DOHH2 (cell line): ENCODE data around the gene MYL5.
A peak's percentile ranks its signal among the peaks of the same experiment; 100 is the strongest.

Experiments
- H3F3A ChIP-seq: fragments of 200-600 bp; sonication (generic), shearing (Covaris generic); 2 replicates; pipeline ENCODE4 v1.6.0; 2016; ENCODE audit warnings: antibody characterized with exemption, mild to moderate bottlenecking; ENCODE audit not compliant: control insufficient read depth, insufficient read depth
- H3K27ac ChIP-seq: fragments of 200-600 bp; sonication (generic); 2 replicates; pipeline ENCODE4 v1.5.1; 2014; ENCODE audit warnings: low read depth, mild to moderate bottlenecking, low read length, moderate library complexity
- H3K27me3 ChIP-seq: fragments of 200-600 bp; sonication (generic); 2 replicates; pipeline ENCODE4 v1.6.1; 2014; ENCODE audit warnings: mild to moderate bottlenecking, low read length, mixed read lengths; ENCODE audit not compliant: control insufficient read depth
- H3K36me3 ChIP-seq: fragments of 200-600 bp; sonication (generic); 2 replicates; pipeline ENCODE4 v1.6.1; 2014; ENCODE audit warnings: mild to moderate bottlenecking, low read length, moderate library complexity, mixed read lengths; ENCODE audit not compliant: control insufficient read depth
- H3K4me1 ChIP-seq: fragments of 200-600 bp; sonication (generic); 2 replicates; pipeline ENCODE4 v1.6.1; 2014; ENCODE audit warnings: mild to moderate bottlenecking, low read length, mixed read lengths; ENCODE audit not compliant: control insufficient read depth
- H3K4me2 ChIP-seq: fragments of 200-600 bp; sonication (generic); 2 replicates; pipeline ENCODE4 v1.6.0; 2014; ENCODE audit warnings: mild to moderate bottlenecking, low read length, moderate library complexity
- H3K4me3 ChIP-seq: fragments of 200-600 bp; sonication (generic); 2 replicates; pipeline ENCODE4 v1.5.1; 2014; ENCODE audit warnings: mild to moderate bottlenecking, low read length, mixed read lengths
- H3K79me2 ChIP-seq: fragments of 200-600 bp; sonication (generic); 2 replicates; pipeline ENCODE4 v1.6.1; 2014; ENCODE audit warnings: mild to moderate bottlenecking, low read length, mixed read lengths; ENCODE audit not compliant: control insufficient read depth
- H3K9me2 ChIP-seq: fragments of 200-600 bp; sonication (generic); replicated peaks from 2 replicates; pipeline ENCODE4 v1.6.1; 2014; ENCODE audit warnings: mild to moderate bottlenecking, low read length, mixed read lengths; ENCODE audit not compliant: control insufficient read depth
- H3K9me3 ChIP-seq: fragments of 200-600 bp; sonication (generic); 2 replicates; pipeline ENCODE4 v1.6.1; 2014; ENCODE audit warnings: antibody characterized with exemption, low read length, mixed read lengths; ENCODE audit not compliant: control insufficient read depth, insufficient read depth
- H4K20me1 ChIP-seq: fragments of 200-600 bp; sonication (generic); 2 replicates; pipeline ENCODE4 v1.6.0; 2014; ENCODE audit warnings: low read depth, mild to moderate bottlenecking, antibody characterized with exemption, low read length, moderate library complexity; ENCODE audit not compliant: control insufficient read depth, insufficient read depth
- CTCF ChIP-seq: fragments of 200-600 bp; sonication (generic); IDR thresholded peaks from one replicate; pipeline ENCODE4 v1.5.1; 2014; ENCODE audit warnings: antibody characterized with exemption, mild to moderate bottlenecking, low read depth, low read length; ENCODE audit not compliant: poor library complexity, severe bottlenecking
- EZH2phosphoT487 ChIP-seq: fragments of 200-600 bp; sonication (generic); IDR thresholded peaks from 2 replicates; pipeline ENCODE4 v1.6.1; 2017; ENCODE audit warnings: borderline replicate concordance, mild to moderate bottlenecking, antibody characterized with exemption, low read length, moderate library complexity, mixed read lengths

MYL5 gene

GRCh38 chr4:660401-660800, 13.9 kb upstream of the MYL5 start:
- Histone ChIP-seq H3K27me3 (no peaks in the 10 kb centered on the region), H4K20me1 (no peaks in the 10 kb centered on the region), H3K27ac (no peak overlapping the region), H3K4me2 (no peak overlapping the region), H3K4me3 (no peak overlapping the region), H3K36me3 (no peaks in the 10 kb centered on the region), H3K4me1 (peaks cover 17% of the 10 kb centered on the region), H3K9me3 (peaks cover 11% of the 10 kb centered on the region; the same call in 1 of the 2 replicates), H3K79me2 (no peaks in the 10 kb centered on the region), H3F3A (no peaks in the 10 kb centered on the region), H3K9me2 (no peaks in the 10 kb centered on the region)
- TF ChIP-seq EZH2phosphoT487 (no peak), CTCF (no peak)

- Histone ChIP-seq H3K4me2 (no peak overlapping the region), H3F3A (no peaks in the 10 kb centered on the region), H3K4me3 (no peak overlapping the region), H3K9me2 (no peaks in the 10 kb centered on the region), H4K20me1 (no peaks in the 10 kb centered on the region), H3K9me3 (peaks cover 11% of the 10 kb centered on the region; the same call in 1 of the 2 replicates), H3K27me3 (no peaks in the 10 kb centered on the region), H3K27ac (no peak overlapping the region), H3K36me3 (no peaks in the 10 kb centered on the region), H3K4me1 (peaks cover 17% of the 10 kb centered on the region), H3K79me2 (no peaks in the 10 kb centered on the region)
- TF ChIP-seq CTCF, result no peak
- TF ChIP-seq EZH2phosphoT487, result no peak
Observed at GRCh38 chr4:661231-661630, 13.1 kb upstream of the MYL5 start.

- Histone ChIP-seq H4K20me1 (no peaks in the 10 kb centered on the region), H3K36me3 (no peaks in the 10 kb centered on the region), H3K27me3 (no peaks in the 10 kb centered on the region), H3K4me1 (peaks cover 17% of the 10 kb centered on the region), H3K27ac (no peak overlapping the region), H3K4me3 (no peak overlapping the region), H3K9me3 (peaks cover 11% of the 10 kb centered on the region; the same call in 1 of the 2 replicates), H3K4me2 (no peak overlapping the region), H3K79me2 (no peaks in the 10 kb centered on the region), H3K9me2 (no peaks in the 10 kb centered on the region), H3F3A (no peaks in the 10 kb centered on the region)
- TF ChIP-seq EZH2phosphoT487, result no peak
Observed at GRCh38 chr4:661881-662761, 12.2 kb upstream of the MYL5 start.

- Histone ChIP-seq H3F3A (no peaks in the 10 kb centered on the region), H3K4me3 (peak overlapping the region; percentile 90), H3K9me2 (no peaks in the 10 kb centered on the region), H3K9me3 (peaks cover 9% of the 10 kb centered on the region; the same call in 1 of the 2 replicates), H3K27me3 (no peaks in the 10 kb centered on the region), H3K79me2 (no peaks in the 10 kb centered on the region), H3K36me3 (no peaks in the 10 kb centered on the region), H3K4me2 (peak overlapping the region; percentile 91), H3K4me1 (peaks cover 17% of the 10 kb centered on the region), H3K27ac (no peak overlapping the region), H4K20me1 (no peaks in the 10 kb centered on the region)
- no peak for TF ChIP-seq CTCF
- no peak for TF ChIP-seq EZH2phosphoT487
Observed at GRCh38 chr4:663046-663437, 11.3 kb upstream of the MYL5 start.
